Retina (tissue), 1 donor: ENCODE results near the gene PHTF2.
A peak's percentile ranks its signal among the peaks of the same experiment; 100 is the strongest.
"Not testable (repeated sequence)": the region's sequence is repeated elsewhere in the genome, so short reads cannot be mapped to it uniquely, and the experiment has no call there.

Experiments
- DNase-seq: peaks from one replicate; pipeline ENCODE4 v3.0.0-alpha.2; 2016

PHTF2 gene

DNA sequence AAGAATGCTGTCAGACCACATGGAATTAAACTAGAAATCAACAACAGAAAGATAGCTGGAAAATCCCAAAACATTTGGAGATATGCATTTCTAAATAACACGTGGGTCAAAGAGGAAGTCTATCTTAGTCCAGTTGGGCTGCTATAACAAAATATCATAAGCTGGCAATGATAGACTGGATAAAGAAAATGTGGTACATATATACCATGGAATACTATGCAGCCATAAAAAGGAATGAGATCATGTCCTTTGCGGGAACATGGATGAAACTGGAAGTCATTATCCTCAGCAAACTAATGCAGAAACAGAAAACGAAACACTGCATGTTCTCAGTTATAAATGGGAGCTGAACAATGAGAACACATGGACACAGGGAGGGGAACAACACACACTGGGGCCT is 200.6 kb downstream of the PHTF2 start:
- not testable (repeated sequence) for DNase-seq

DNA sequence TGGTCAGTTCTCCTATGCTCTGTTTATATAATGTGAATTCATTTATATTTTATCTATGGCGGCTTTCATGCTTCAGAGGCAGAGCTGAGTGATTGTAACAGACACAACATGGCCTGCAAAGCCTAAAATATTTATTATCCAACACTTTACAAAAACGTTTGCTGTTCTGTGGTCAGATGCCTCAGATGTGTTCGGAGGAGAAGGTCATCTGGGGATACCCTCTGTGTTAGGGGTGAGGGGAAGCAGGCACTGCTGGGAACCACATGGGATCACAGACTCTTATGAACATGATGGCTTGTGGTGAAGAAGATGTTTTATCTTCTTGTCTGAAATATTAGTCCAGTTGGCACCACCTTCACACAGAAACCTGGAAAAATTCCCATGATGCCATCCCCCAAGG is 203.4 kb downstream of the PHTF2 start:
- peak; percentile 40 for DNase-seq

DNA sequence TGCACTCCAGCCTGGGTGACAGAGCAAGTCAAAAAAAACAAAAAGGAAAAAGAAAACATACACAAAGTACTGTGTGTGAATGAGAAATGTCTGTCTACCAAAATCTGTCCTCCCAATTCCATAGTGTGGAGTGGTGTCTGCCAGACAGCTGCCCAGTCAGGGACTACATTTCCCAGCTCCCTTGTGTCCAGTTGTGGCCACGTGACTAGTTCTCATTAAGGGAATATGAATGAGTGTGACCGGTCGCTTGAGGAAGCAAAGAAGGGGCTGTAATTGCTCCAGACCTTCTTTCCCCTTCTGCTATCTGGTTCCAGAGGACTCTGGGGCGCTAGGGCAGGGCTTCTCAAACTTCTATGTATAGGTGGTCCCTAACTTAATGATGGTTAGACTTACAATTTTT is 204.1 kb downstream of the PHTF2 start:
- no peak for DNase-seq

DNA sequence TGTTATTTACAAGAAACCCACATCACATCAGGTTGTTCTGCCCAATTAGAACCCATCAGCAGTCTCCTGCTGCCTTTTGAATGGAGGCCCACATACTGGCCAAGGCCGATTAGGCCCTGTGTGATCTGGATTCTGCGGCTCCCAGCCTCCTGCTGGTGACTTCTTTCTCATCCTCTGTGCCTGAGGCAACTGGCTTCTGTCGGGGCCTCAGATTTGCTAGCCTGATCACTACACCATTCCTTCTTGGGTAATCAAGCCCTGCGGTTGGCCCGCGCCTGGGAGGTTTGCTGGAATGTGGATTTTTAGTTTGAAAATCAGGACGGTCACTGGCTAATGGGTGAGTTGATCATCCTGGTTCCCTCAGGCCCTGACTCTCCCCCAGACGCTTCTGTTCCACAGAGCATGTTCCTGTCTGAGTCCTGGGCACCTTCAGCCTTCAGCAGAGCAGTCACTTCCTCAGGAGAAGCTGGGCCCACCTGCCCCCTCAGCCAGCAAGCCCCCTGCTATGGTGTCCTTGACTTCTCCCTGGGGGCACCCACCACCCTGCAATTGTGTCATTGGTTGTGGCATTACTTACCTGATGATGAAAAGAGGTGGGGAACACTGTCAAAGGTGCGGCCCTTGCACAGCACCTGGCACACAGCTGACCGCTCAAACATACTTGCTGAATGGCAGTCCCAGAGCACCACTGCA is 207.6 kb downstream of the PHTF2 start:
- no peak for DNase-seq
